Left lung (tissue), 10 donors: ENCODE measurements around the gene CSNK2A1. TPM values are rescaled to one million over a fixed set of nuclear protein-coding genes. Genes with fewer than 3 reads are reported as not detected.

ENCODE experiments used
- ATAC-seq: fragments of 200-7000 bp; cut with Tn5 transposase; one replicate; pipeline ENCODE4 v1.9.1; 2020; ENCODE audit warnings: moderate library complexity
- DNase-seq, 4 donors: peaks; one replicate each; pipeline ENCODE4 v3.0.0-alpha.2; 2013 to 2020
- H3K27ac ChIP-seq, 2 donors: fragments of 200-600 bp; sonication (generic) in 1 of 2; one replicate each; pipeline versions ENCODE4 v1.5.0 to v1.8.0; 2020 to 2021
- H3K27me3 ChIP-seq, 2 donors: fragments of 200-600 bp; sonication (generic) in 1 of 2; one replicate each; pipeline versions ENCODE4 v1.5.0 to v1.8.0; 2020 to 2021
- H3K36me3 ChIP-seq, 2 donors: fragments of 200-600 bp; sonication (generic) in 1 of 2; one replicate each; pipeline versions ENCODE4 v1.5.0 to v1.8.0; 2020 to 2021
- H3K4me1 ChIP-seq, 2 donors: fragments of 200-600 bp; one replicate each; pipeline ENCODE4 v1.8.0; 2021
- H3K4me3 ChIP-seq, 2 donors: fragments of 200-600 bp; sonication (generic) in 1 of 2; one replicate each; pipeline versions ENCODE4 v1.5.0 to v1.8.0; 2020 to 2021; ENCODE audit warnings: mild to moderate bottlenecking in 1 of 2
- H3K9me3 ChIP-seq, 2 donors: fragments of 200-600 bp; sonication (generic) in 1 of 2; one replicate each; pipeline versions ENCODE4 v1.5.0 to v1.8.0; 2020 to 2021
- intact Hi-C, 2 donors: fragments of 100-400 bp; cut with DNase I; formaldehyde crosslinking; loops; one replicate each; pipeline versions ENCODE4 v1.11.2 to v1.14.2; 2022
- polyA plus RNA-seq, 6 donors: library from polyadenylated mRNA; unstranded; fragments of 120-200 nt; gene quantifications; one replicate each; pipeline ENCODE4 v1.2.1, GENCODE V29; 2013; ENCODE audit not compliant: insufficient read length in 6 of 6
- total RNA-seq, 2 donors: library from RNA; stranded (reverse); fragmentation: NEBNext Ultra II Directional; extraction: Animal tissue kit (Norgen Biotek cat#: 25700); gene quantifications; one replicate each; pipeline ENCODE4 v1.2.1, GENCODE V29; 2021
- TF ChIP-seq, protein P1 (sequence below), 2 donors: fragments of 200-600 bp; sonication (generic) in 1 of 2; IDR thresholded peaks; one replicate each; pipeline versions ENCODE4 v1.5.0 to v1.8.0; 2021; ENCODE audit warnings: antibody characterized with exemption in 2 of 2
- donor health status: DM: no; HTN: yes; CAD: no.
- donor health status: DM: no; HTN: no; CAD: no.

CSNK2A1 gene
- total and polyA plus RNA-seq, 8 donors: 78.5 to 157 (median 133) TPM

DNA sequence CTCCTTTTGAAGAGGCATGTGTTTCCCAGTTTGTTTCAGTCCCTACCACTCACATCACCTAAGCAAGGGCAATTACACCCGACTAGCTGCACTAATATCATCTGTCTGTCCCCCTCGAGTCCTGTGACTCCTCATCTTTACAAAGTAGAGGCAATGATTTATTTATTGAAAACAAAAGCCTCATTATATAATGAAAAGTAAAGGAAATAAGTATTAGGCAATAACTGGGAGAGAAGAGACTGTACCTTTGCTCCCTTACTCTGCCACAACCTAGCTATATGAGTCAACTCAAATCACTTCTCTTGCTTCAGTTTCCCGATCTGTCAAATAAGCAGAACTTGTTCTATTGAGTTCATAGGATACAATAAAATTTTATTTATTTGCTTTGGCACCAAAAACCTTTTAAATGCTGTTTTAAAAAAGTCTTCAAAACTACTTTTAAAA is 38.9 kb downstream of the CSNK2A1 start:
- H3K4me3 ChIP-seq: no peak overlapping the region
- DNase-seq: no peak
- ATAC-seq: no peak
- peaks cover 0 to 83% of the 10 kb centered on the region in 2 donors for H3K36me3 ChIP-seq
- intact Hi-C loops: no loop called here
- TF ChIP-seq, protein P1, sequence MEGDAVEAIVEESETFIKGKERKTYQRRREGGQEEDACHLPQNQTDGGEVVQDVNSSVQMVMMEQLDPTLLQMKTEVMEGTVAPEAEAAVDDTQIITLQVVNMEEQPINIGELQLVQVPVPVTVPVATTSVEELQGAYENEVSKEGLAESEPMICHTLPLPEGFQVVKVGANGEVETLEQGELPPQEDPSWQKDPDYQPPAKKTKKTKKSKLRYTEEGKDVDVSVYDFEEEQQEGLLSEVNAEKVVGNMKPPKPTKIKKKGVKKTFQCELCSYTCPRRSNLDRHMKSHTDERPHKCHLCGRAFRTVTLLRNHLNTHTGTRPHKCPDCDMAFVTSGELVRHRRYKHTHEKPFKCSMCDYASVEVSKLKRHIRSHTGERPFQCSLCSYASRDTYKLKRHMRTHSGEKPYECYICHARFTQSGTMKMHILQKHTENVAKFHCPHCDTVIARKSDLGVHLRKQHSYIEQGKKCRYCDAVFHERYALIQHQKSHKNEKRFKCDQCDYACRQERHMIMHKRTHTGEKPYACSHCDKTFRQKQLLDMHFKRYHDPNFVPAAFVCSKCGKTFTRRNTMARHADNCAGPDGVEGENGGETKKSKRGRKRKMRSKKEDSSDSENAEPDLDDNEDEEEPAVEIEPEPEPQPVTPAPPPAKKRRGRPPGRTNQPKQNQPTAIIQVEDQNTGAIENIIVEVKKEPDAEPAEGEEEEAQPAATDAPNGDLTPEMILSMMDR (IDR thresholded peaks at IDR 0.05): no peak
- no peak overlapping the region for H3K27ac ChIP-seq
- no peaks in the 10 kb centered on the region for H3K9me3 ChIP-seq
- H3K4me1 ChIP-seq: peaks cover 0 to 2% of the 10 kb centered on the region in 2 donors
- no peaks in the 10 kb centered on the region for H3K27me3 ChIP-seq

GRCh38 chr20:503048-503737 is 40.4 kb downstream of the CSNK2A1 start:
- no peak overlapping the region for H3K27ac ChIP-seq
- H3K36me3 ChIP-seq: peaks cover 0 to 94% of the 10 kb centered on the region in 2 donors
- intact Hi-C loops: no loop called here
- no peak overlapping the region for H3K4me3 ChIP-seq
- TF ChIP-seq, protein P1 (IDR thresholded peaks at IDR 0.05): no peak
- ATAC-seq (no peak), DNase-seq (no peak)
- no peaks in the 10 kb centered on the region for H3K9me3 ChIP-seq
- H3K27me3 ChIP-seq: no peaks in the 10 kb centered on the region
- H3K4me1 ChIP-seq: no peaks in the 10 kb centered on the region

- Histone ChIP-seq H3K27me3 (no peaks in the 10 kb centered on the region), H3K27ac (no peak overlapping the region), H3K9me3 (no peaks in the 10 kb centered on the region), H3K36me3 (peaks cover 0 to 93% of the 10 kb centered on the region in 2 donors), H3K4me1 (peaks cover 0 to 8% of the 10 kb centered on the region in 2 donors), H3K4me3 (no peak overlapping the region)
- TF ChIP-seq, protein P1 (IDR thresholded peaks at IDR 0.05): no peak
- intact Hi-C loops: no loop called here
- ATAC-seq (no peak), DNase-seq (no peak)
Observed at GRCh38 chr20:497979-498378, 45.6 kb downstream of the CSNK2A1 start.

GRCh38 chr20:496126-496696 is 47.4 kb downstream of the CSNK2A1 start:
- Histone ChIP-seq H3K27me3 (no peaks in the 10 kb centered on the region), H3K4me1 (peaks cover 0 to 8% of the 10 kb centered on the region in 2 donors), H3K27ac (no peak overlapping the region), H3K4me3 (no peak overlapping the region), H3K36me3 (peaks cover 0 to 93% of the 10 kb centered on the region in 2 donors), H3K9me3 (no peaks in the 10 kb centered on the region)
- TF ChIP-seq, protein P1 (IDR thresholded peaks at IDR 0.05): no peak
- DNase-seq (peak in 2 of 4 donors; percentile 77 to 85), ATAC-seq (peak; percentile 47)
- intact Hi-C loops: no loop called here

- H3K4me3 ChIP-seq: no peak overlapping the region
- H3K27me3 ChIP-seq: no peaks in the 10 kb centered on the region
- no peak overlapping the region for H3K27ac ChIP-seq
- peaks cover 0 to 7% of the 10 kb centered on the region in 2 donors for H3K4me1 ChIP-seq
- H3K36me3 ChIP-seq: peaks cover 0 to 97% of the 10 kb centered on the region in 2 donors
- no peaks in the 10 kb centered on the region for H3K9me3 ChIP-seq
- DNase-seq: no peak
- intact Hi-C loops: no loop called here
- TF ChIP-seq, protein P1 (IDR thresholded peaks at IDR 0.05): no peak
- ATAC-seq: no peak
Observed at GRCh38 chr20:492159-492558, 51.4 kb downstream of the CSNK2A1 start.
